ENCODE results near the gene FAM222A.
A peak's percentile ranks its signal among the peaks of the same experiment; 100 is the strongest.

The FAM222A gene

DNA sequence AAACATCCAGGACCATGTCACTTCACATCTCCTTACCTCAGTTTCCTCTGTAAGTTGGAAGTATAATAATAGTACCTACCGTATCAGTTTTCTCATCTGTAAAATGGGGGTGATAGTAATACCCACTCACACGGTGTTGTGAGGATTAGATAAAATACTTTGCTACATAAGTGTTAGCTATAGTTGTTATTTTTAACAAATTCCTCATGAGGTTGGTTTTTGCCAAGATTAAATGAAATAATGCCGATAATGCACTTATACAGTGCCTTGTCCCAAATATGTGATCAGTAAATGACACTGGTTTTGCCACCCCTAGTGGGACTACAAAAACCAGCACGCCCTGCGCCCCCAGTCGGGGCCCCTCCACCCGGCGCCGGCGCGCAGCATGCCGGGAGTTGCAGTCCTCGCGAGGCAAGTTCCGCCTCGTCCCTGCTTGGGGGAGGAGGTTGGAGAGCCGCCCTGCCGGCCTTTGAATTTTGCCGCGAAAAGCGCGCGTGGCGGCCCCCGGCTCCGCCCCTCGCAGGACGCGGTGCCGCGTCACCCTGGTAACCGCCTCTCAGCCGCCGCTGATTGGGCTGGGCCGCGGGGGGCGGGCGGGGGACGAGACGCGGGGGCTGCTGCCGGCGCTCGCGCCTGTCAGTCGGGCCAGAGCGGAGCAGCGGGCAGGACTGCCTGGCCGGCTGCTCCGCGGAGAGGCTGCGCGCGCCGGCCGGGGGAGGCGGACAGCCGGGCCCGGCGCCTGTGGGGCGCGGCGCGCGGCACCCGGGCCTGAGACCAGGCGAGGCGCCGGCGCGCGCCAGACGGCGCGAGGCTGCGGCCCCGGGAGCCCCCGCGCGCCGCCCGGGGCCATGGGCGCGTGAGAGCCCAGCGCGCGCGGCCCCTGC lies at the start of gene FAM222A:
Gene FAM222A (plus strand): TSS at position 639 of the 884 bp plus-strand sequence. CDS start 30,322 bp downstream, outside the sequence.
- FAIRE-seq, result peak; percentile 95

- no peak for FAIRE-seq
These were observed 49.2 kb upstream of the FAM222A start for GRCh38 chr12:109664402-109664801.

DNA sequence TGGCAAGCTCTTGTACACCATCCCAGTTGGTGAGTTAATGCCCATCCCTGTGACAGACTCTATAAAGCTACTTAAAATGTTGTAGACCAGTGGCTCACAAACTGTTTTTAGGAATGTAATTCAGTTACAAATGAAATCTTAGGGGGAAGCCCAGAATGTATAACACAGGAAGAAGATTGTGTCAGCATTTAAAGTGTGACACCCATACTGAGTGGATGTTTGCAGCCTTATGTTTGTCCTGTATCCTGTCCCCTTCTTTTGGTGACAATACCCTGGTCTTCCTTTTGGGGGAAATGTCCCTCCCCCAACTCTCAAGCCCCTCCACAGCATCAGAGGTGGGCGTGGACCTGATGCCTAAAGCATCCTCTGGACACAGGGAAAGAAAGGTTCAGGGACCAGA lies 47.6 kb upstream of the FAM222A start:
- no peak for FAIRE-seq

- no peak for FAIRE-seq
These were observed 42.9 kb upstream of the FAM222A start for GRCh38 chr12:109670731-109671130.

DNA sequence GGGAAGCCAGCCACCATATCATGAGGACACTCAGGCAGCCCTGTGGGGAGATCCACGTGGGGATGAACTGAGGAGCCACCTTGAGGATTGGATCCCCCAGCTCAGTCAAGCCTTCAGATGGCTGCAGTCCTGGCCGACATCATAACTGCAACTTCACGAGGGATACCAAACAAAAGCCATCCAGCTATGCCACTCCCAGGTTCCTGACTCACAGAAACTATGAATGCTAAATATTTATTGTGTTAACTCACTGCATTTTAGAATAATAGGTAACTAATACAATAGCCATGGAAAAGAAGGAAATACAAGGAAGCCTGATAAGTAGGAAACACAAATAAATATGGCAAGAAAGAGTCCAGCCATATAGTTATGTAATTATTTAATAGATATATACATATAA lies 42.1 kb upstream of the FAM222A start:
- FAIRE-seq, result no peak

DNA sequence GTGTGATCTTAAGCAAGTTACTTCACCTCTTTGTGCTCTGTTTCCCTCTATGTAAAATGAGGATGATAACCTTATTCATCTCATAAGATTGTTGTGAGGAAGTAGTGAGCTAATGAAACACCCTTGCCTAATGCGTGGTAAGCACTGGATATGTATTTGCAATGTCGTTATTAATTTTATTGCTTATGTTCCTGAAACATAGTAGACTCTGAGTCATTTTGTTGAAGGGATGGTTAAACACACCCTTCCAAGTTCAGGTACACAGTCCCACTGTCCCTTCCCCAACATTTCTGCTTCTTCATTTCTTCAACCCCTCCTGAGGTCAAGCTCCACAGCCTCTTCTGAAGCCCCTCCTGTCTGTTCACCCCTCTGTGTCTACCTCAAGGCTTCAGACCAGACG lies 40.2 kb upstream of the FAM222A start:
- FAIRE-seq, result no peak

- no peak for FAIRE-seq
These were observed 39.7 kb upstream of the FAM222A start for GRCh38 chr12:109673884-109674283.

DNA sequence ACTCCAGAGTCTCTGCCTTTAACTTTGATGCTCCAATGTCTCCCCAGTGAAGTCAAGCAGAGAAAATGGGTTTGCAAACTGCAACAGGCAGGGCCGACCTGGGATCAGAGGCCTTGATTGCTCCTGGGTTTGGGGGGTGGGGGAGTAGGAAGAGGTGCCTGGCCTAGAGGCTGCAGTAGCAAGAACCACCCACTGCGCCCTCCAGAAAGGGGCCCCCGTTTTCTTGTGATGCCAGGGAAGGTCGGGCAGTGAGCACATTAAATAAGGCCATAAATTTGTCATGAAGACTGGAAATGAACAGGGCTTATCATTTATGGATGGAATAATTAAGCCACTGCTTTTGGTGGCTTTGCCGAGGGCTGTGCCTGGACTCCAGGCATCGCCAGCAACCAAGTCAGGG lies 38.2 kb upstream of the FAM222A start:
- no peak for FAIRE-seq

- FAIRE-seq, result no peak
These were observed 36.3 kb upstream of the FAM222A start for GRCh38 chr12:109677279-109677691.

- FAIRE-seq, result no peak
These were observed 34.9 kb upstream of the FAM222A start for GRCh38 chr12:109678719-109679118.

GRCh38 chr12:109679501-109680263 lies 33.9 kb upstream of the FAM222A start:
- FAIRE-seq, result no peak

GRCh38 chr12:109680264-109681005 lies 33.2 kb upstream of the FAM222A start:
- no peak for FAIRE-seq

DNA sequence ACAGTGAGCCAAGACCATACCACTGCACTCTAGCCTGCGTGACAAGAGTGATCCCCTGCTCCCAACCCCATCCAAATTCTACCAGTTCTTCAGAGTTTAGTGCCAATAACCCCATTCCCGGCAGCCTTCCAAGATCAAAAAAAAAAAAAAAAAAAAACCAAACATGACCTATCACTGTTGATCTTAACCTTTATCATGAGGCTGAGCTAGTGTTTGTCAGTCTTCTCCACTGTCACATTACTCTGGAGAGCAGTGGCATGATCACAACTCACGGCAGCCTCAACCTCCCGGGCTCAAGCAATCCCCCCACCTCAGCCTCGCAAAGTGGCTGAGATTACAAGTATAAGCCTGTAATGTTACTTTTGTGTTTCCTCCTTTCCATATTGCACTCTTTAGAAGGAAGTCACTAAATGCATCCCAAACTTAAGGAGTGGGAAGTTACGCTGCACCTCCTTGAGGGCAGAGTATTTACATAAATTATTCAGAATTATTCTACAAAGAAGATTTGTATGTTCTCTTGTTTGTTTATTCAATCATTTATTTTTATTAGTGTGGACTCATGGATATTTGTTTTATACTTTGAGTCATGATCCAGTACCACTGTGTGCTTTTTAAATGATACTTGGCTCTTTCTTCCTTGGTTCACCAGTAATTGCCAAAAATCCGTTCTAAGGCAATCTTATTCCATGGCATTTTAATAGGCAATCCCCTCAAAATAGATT lies 31.5 kb upstream of the FAM222A start:
- no peak for FAIRE-seq

- FAIRE-seq, result no peak
These were observed 30.9 kb upstream of the FAM222A start for GRCh38 chr12:109682708-109683060.

GRCh38 chr12:109683316-109683715 lies 30.3 kb upstream of the FAM222A start:
- FAIRE-seq, result no peak

DNA sequence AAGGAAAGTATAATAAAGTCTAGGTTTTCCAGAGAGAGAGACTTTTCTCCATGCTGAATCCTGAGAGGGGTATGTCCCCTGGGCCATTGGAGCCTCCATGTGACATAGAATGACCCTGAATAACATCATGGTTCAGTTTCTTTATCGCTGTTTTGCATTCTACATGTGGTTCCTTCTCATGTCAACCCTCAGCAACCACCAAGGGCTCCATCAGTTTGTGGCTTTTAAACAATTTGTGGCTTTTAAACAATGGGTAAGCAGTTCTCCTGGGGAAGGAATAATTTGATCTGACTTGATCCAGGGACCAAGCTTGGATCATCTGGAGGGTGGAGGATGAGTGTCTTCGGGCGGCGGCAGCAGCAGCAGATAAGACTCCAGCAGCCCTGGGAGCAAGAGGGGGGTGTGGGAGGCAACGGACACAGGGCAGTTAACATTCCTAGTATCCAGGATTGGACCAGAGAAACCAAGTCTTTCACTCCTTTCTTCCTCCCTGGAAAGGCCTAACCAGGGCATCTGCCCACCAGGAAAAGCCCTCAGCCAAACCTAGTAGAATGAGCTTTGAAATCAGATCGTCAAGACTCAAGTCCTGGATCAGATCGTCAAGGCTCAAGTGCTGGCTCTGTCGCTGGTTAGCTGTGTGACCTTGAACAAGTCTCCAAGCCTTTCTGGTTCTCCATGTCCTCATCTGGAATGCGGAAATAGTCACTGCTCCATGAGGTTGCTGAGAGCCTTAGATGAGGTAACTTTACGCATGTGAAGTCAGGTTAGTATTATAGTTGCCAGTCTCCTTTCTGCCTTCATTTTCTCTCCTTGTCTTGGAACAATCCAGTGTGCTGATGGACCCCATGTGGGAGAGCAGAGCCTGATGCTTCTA lies 27.8 kb upstream of the FAM222A start:
- FAIRE-seq, result no peak

DNA sequence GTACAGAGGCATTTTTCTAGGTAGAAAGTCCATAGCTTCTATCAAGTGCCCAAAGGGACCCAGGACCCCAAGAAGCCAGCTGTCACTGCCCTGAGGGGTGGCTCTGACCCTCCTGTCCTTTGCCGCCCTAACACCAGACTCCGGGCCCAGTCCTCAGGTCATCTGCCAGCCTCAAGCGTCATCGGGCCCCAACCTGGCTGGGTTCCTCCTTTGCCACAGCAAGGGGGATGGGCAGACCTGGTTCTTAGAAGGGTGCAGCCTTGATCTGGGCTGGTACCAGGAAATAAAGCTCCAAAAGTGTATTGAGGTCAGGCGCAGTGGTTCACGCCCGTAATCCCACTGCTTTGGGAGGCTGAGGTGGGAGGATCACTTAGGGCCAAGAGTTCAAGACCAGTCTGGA lies 27.1 kb upstream of the FAM222A start:
- no peak for FAIRE-seq

DNA sequence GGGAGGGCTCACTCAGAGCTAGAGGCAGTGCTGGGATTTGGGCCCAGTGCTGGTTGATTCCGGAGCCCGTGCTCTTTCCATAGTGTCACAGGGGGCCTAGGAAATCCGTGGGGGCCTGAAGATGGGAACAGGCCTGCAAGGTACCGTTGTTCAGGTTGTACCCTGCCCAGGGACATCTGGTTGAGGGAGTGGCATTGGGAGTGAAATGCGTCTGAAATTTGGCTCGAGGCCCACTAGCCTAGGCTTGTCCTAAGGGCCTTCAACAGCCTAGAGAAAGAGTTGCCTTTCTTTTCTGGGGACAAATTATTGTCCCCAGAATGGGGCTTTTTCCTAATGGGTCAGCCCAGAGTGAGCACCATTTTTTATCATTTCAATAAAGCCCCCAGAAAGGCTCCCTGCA lies 26.4 kb upstream of the FAM222A start:
- FAIRE-seq, result no peak

DNA sequence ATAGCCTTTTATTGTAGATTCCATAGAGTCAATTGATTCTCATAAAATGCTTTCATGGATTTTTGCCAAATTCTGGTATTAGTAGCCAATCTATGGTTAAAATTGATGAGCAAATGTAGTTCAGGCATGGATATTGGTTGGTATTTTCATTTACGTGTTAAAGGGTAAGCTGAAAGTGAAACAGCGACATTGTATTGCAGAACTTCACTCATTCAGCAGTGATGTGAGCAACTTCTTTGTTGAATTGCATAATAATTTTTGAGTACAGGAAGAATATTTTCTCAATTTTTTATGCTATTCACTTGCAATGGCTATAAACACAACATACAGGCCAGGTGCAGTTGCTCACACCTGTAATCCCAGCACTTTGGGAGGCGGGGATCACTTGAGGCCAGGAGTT lies 24.2 kb upstream of the FAM222A start:
- FAIRE-seq, result no peak

DNA sequence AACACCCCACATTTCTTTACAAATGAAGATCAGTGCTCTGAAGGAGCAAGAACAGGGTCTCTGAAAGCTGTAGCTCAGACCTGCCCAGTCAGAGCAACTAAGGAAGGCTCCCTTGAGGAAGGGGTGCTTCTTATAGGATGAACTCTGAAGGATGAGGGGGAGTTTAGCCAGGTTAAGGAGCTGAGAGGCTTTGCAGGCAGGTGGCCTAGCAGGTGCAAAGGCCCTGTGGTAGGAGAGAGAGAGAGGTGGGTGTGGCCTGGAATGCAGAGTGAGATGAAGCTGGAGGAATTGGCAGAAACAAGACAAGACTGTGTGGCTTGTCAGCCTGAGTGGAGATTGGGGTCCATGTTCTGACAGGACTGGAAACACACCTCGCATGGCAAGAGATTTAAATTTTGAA lies 20.5 kb upstream of the FAM222A start:
- FAIRE-seq, result no peak

All from G401.6 (cell line).